IMR-90 (cell line): ENCODE measurements around the gene ZFYVE21. TPM values are rescaled to one million over a fixed set of nuclear protein-coding genes. Genes with fewer than 3 reads are reported as not detected.

Source experiments
- ATAC-seq: fragments of 200-7000 bp; cut with Tn5 transposase; 2 replicates; pipeline ENCODE4 v1.9.1; 2020; ENCODE audit warnings: low read depth, mild to moderate bottlenecking, moderate library complexity
- BruUV-seq: library from RNA; stranded (reverse); fragments of 400-500 nt; replicated peaks from 2 replicates; lab custom pipeline; 2021; lab: Mats Ljungman, UMichigan
- CTCF ChIA-PET: fragments of 300-600 bp; formaldehyde crosslinking; extraction: SDS; loops from one replicate; lab custom pipeline; 2021; ENCODE audit warnings: antibody characterized with exemption; lab: Yijun Ruan, JAX
- POLR2A ChIA-PET: fragments of 300-600 bp; sonication (Branson Sonifier 250); formaldehyde crosslinking; loops from one replicate; lab custom pipeline; 2022; ENCODE audit warnings: antibody characterized with exemption; ENCODE audit not compliant: unreplicated experiment; lab: Charles Lee
- DNase-seq: peaks from one replicate; pipeline ENCODE4 v3.0.0; 2013
- H2AFZ ChIP-seq: replicated peaks from 2 replicates; pipeline ENCODE3; 2013; ENCODE audit warnings: low read length, mild to moderate bottlenecking; ENCODE audit not compliant: poor library complexity
- H2AK5ac ChIP-seq: 2 replicates; pipeline ENCODE4 v1.6.1; 2013; ENCODE audit warnings: low read depth, low read length, inconsistent platforms
- H2AK9ac ChIP-seq: replicated peaks from 2 replicates; pipeline ENCODE3; 2013; ENCODE audit warnings: mild to moderate bottlenecking, low read depth, low read length, moderate library complexity; ENCODE audit not compliant: poor library complexity
- H2BK120ac ChIP-seq: 2 replicates; pipeline ENCODE4 v1.6.1; 2013; ENCODE audit warnings: low read depth, low read length, inconsistent platforms
- H2BK15ac ChIP-seq: 3 replicates; pipeline ENCODE4 v1.6.1; 2013; ENCODE audit warnings: low read depth, low read length, inconsistent platforms
- H2BK20ac ChIP-seq: 2 replicates; pipeline ENCODE4 v1.6.1; 2013; ENCODE audit warnings: low read depth, mild to moderate bottlenecking, inconsistent platforms, low read length, moderate library complexity
- H2BK5ac ChIP-seq: 2 replicates; pipeline ENCODE4 v1.6.1; 2013; ENCODE audit warnings: mild to moderate bottlenecking, low read depth, low read length, inconsistent platforms; ENCODE audit not compliant: poor library complexity, severe bottlenecking
- H3K14ac ChIP-seq: replicated peaks from 2 replicates; pipeline ENCODE4 v1.6.1; 2013; ENCODE audit warnings: low read depth, low read length, inconsistent platforms
- H3K18ac ChIP-seq: 2 replicates; pipeline ENCODE4 v1.6.1; 2013; ENCODE audit warnings: low read depth, low read length, control low read depth
- H3K23ac ChIP-seq: 2 replicates; pipeline ENCODE4 v1.6.1; 2013; ENCODE audit warnings: low read depth, low read length, inconsistent platforms
- H3K27ac ChIP-seq: 2 replicates; pipeline ENCODE4 v1.5.1; 2013; ENCODE audit warnings: mild to moderate bottlenecking, control low read depth, low read length; ENCODE audit not compliant: insufficient read depth
- H3K27me3 ChIP-seq: 2 replicates; pipeline ENCODE4 v1.6.1; 2013; ENCODE audit warnings: low read length; ENCODE audit not compliant: control insufficient read depth, insufficient read depth
- H3K36me3 ChIP-seq: 2 replicates; pipeline ENCODE4 v1.6.1; 2013; ENCODE audit warnings: low read length, mixed read lengths; ENCODE audit not compliant: control insufficient read depth, insufficient read depth
- H3K4ac ChIP-seq: 2 replicates; pipeline ENCODE4 v1.6.1; 2013; ENCODE audit warnings: low read depth, low read length, inconsistent platforms
- H3K4me1 ChIP-seq: 2 replicates; pipeline ENCODE4 v1.6.1; 2013; ENCODE audit warnings: low read length, mixed read lengths; ENCODE audit not compliant: control insufficient read depth, insufficient read depth
- H3K4me2 ChIP-seq: 2 replicates; pipeline ENCODE4 v1.6.1; 2013; ENCODE audit warnings: low read depth, mild to moderate bottlenecking, control low read depth, low read length, moderate library complexity
- H3K4me3 ChIP-seq: 2 replicates; pipeline ENCODE4 v1.5.1; 2013; ENCODE audit warnings: low read depth, mild to moderate bottlenecking, control low read depth, low read length, moderate library complexity; ENCODE audit not compliant: insufficient read depth
- H3K56ac ChIP-seq: 2 replicates; pipeline ENCODE4 v1.6.1; 2013; ENCODE audit warnings: low read length, inconsistent platforms; ENCODE audit not compliant: insufficient read depth; ENCODE audit errors: extremely low read depth
- H3K79me1 ChIP-seq, 2 experiments: 2 replicates each; pipeline ENCODE4 v1.6.1; 2013; ENCODE audit warnings: low read length in 2 of 2, inconsistent platforms in 1 of 2, low read depth in 1 of 2
- H3K9ac ChIP-seq: 2 replicates; pipeline ENCODE4 v1.6.1; 2013; ENCODE audit warnings: low read depth, low read length, control low read depth
- H3K9me1 ChIP-seq: 2 replicates; pipeline ENCODE4 v1.6.1; 2013; ENCODE audit warnings: low read length, inconsistent platforms; ENCODE audit not compliant: insufficient read depth
- H3K9me3 ChIP-seq: 2 replicates; pipeline ENCODE4 v1.6.1; 2013; ENCODE audit warnings: low read length; ENCODE audit not compliant: control insufficient read depth, insufficient read depth
- H4K20me1 ChIP-seq: 2 replicates; pipeline ENCODE4 v1.6.1; 2013; ENCODE audit warnings: low read length, inconsistent platforms; ENCODE audit not compliant: insufficient read depth
- H4K5ac ChIP-seq: 2 replicates; pipeline ENCODE4 v1.6.1; 2013; ENCODE audit warnings: mild to moderate bottlenecking, low read depth, low read length, control low read depth
- H4K8ac ChIP-seq, 2 experiments: 2 replicates each; pipeline ENCODE4 v1.6.1; 2013; ENCODE audit warnings: low read depth in 2 of 2, low read length in 2 of 2, control low read depth in 1 of 2, inconsistent platforms in 1 of 2
- H4K91ac ChIP-seq: 2 replicates; pipeline ENCODE4 v1.6.1; 2013; ENCODE audit warnings: low read depth, low read length, inconsistent platforms; ENCODE audit not compliant: insufficient read depth
- BHLHE40 ChIP-seq: fragments of 150-350 bp; IDR thresholded peaks from 2 replicates; pipeline ENCODE4 v1.6.1; 2016; ENCODE audit warnings: mild to moderate bottlenecking, low read depth, low read length
- CEBPB ChIP-seq: IDR thresholded peaks from 2 replicates; pipeline ENCODE4 v1.6.1; 2012; ENCODE audit warnings: low read depth, low read length, improper control_type of control experiment
- CHD1 ChIP-seq: IDR thresholded peaks from 2 replicates; pipeline ENCODE4 v1.6.1; 2012; ENCODE audit warnings: low read depth, low read length, improper control_type of control experiment
- CTCF ChIP-seq: conservative IDR thresholded peaks from 2 replicates; pipeline ENCODE4 v1.5.1; 2012; ENCODE audit warnings: mild to moderate bottlenecking, low read depth, low read length, improper control_type of control experiment
- ELK1 ChIP-seq: fragments of 150-350 bp; IDR thresholded peaks from 2 replicates; pipeline ENCODE4 v1.6.1; 2016; ENCODE audit warnings: low read depth, mild to moderate bottlenecking, low read length, moderate library complexity, borderline replicate concordance
- FOS ChIP-seq: fragments of 150-350 bp; IDR thresholded peaks from 2 replicates; pipeline ENCODE4 v1.6.1; 2016; ENCODE audit warnings: low read depth, low read length
- MAFK ChIP-seq: IDR thresholded peaks from 2 replicates; pipeline ENCODE4 v1.6.1; 2012; ENCODE audit warnings: low read depth, low read length, improper control_type of control experiment
- MAZ ChIP-seq: IDR thresholded peaks from 2 replicates; pipeline ENCODE4 v1.6.1; 2012; ENCODE audit warnings: low read depth, mild to moderate bottlenecking, low read length, improper control_type of control experiment, moderate library complexity, borderline replicate concordance
- MXI1 ChIP-seq: IDR thresholded peaks from 2 replicates; pipeline ENCODE4 v1.6.1; 2012; ENCODE audit warnings: low read depth, mild to moderate bottlenecking, low read length, moderate library complexity, borderline replicate concordance
- NFE2L2 ChIP-seq: fragments of 150-350 bp; IDR thresholded peaks from 2 replicates; pipeline ENCODE4 v1.6.1; 2016; ENCODE audit warnings: low read depth, mild to moderate bottlenecking, low read length
- POLR2A ChIP-seq: IDR thresholded peaks from 2 replicates; pipeline ENCODE4 v1.6.1; 2012; ENCODE audit warnings: mild to moderate bottlenecking, low read depth, low read length
- RAD21 ChIP-seq: IDR thresholded peaks from 2 replicates; pipeline ENCODE4 v1.6.1; 2012; ENCODE audit warnings: low read length, improper control_type of control experiment
- RCOR1 ChIP-seq: IDR thresholded peaks from 2 replicates; pipeline ENCODE4 v1.6.1; 2012; ENCODE audit warnings: mild to moderate bottlenecking, low read length, improper control_type of control experiment; ENCODE audit not compliant: insufficient replicate concordance
- RFX5 ChIP-seq: IDR thresholded peaks from 2 replicates; pipeline ENCODE4 v1.8.0; 2012; ENCODE audit warnings: low read depth, mild to moderate bottlenecking, low read length, moderate library complexity
- SMC3 ChIP-seq: fragments of 150-350 bp; IDR thresholded peaks from 2 replicates; pipeline ENCODE4 v1.6.1; 2016; ENCODE audit warnings: low read depth, mild to moderate bottlenecking, antibody characterized with exemption, low read length, moderate library complexity
- USF2 ChIP-seq: fragments of 150-350 bp; IDR thresholded peaks from 2 replicates; pipeline ENCODE4 v1.6.1; 2017; ENCODE audit warnings: mild to moderate bottlenecking, antibody characterized with exemption, low read length, low read depth
- WGBS, 2 experiments: methylation state at CpG; one replicate each; pipeline versions ENCODE4 v1.1.5 to v1.1.7; 2013; ENCODE audit warnings: missing lambda C conversion rate in 2 of 2; ENCODE audit not compliant: insufficient read length in 1 of 2; ENCODE audit errors: extremely low coverage in 2 of 2; 5-methylcytosine and 5-hydroxymethylcytosine counted together
- dilution Hi-C: fragments of 300-500 bp; cut with HindIII; formaldehyde crosslinking; loops from one replicate; pipeline ENCODE4 v1.14.3; 2018; ENCODE audit warnings: low sequenced_read_pairs; ENCODE audit not compliant: unreplicated experiment
- in situ Hi-C: fragments of 300-500 bp; cut with MboI; formaldehyde crosslinking; loops from 3 replicates; pipeline ENCODE4 v1.14.3; 2019; ENCODE audit warnings: low sequenced_read_pairs, inconsistent platforms, mixed read lengths
- intact Hi-C: fragments of 100-400 bp; cut with micrococcal nuclease; formaldehyde crosslinking; loops from 2 replicates; pipeline ENCODE4 v1.10.0; 2022
- polyA plus RNA-seq, 3 experiments: library from polyadenylated mRNA; depleted of rRNA; stranded (reverse); fragments of >200 nt; gene quantifications; 2 replicates each; pipeline ENCODE4 v1.2.3, GENCODE V29; 2012; ENCODE audit warnings: low replicate concordance in 1 of 3
- total RNA-seq: library from RNA; depleted of rRNA; stranded (reverse); fragments of >200 nt; gene quantifications from 2 replicates; pipeline ENCODE4 v1.2.3, GENCODE V29; 2012

ZFYVE21 gene
- total and polyA plus RNA-seq, 2 of the 4 experiments (the other 2 are of a cell fraction), result 41.2 to 89.2 TPM

- DNase-seq (no peak), ATAC-seq (no peak)
- Histone ChIP-seq H3K4me2 (no peak overlapping the region), H2AFZ (no peak overlapping the region), H3K4ac (no peak overlapping the region), H2BK120ac (no peak overlapping the region), H2AK9ac (no peak overlapping the region), H2BK15ac (no peak overlapping the region), H3K14ac (no peak overlapping the region), H3K36me3 (peaks cover 31% of the 10 kb centered on the region), H3K9me3 (no peaks in the 10 kb centered on the region), H3K27ac (no peak overlapping the region), H3K18ac (no peak overlapping the region), H4K8ac (no peak overlapping the region), H3K56ac (no peak overlapping the region), H3K4me3 (no peak overlapping the region), H2BK5ac (no peak overlapping the region), H2AK5ac (no peak overlapping the region), H3K9ac (no peak overlapping the region), H4K5ac (no peak overlapping the region), H3K4me1 (no peaks in the 10 kb centered on the region), H4K20me1 (peaks cover 15% of the 10 kb centered on the region), H3K23ac (no peak overlapping the region), H3K27me3 (no peaks in the 10 kb centered on the region), H3K79me1 (peaks cover 14 to 68% of the 10 kb centered on the region in 2 experiments; a peak in 3 of 4 replicates), H2BK20ac (no peak overlapping the region), H4K91ac (no peak overlapping the region), H3K9me1 (peaks cover 4% of the 10 kb centered on the region; the same call in 1 of the 2 replicates)
- CTCF ChIA-PET, result no interaction called here
- intact Hi-C loops (no loop called here), dilution Hi-C loops (no loop called here), in situ Hi-C loops (no loop called here)
- no peak for TF ChIP-seq FOS
- no peak for TF ChIP-seq POLR2A
- no peak for TF ChIP-seq MAFK
- TF ChIP-seq CEBPB, result no peak
- TF ChIP-seq ELK1, result no peak
- no peak for TF ChIP-seq SMC3
- no peak for TF ChIP-seq CHD1
- no peak for TF ChIP-seq RAD21
- no peak for TF ChIP-seq BHLHE40
- no peak for TF ChIP-seq MAZ
- no peak for TF ChIP-seq NFE2L2
- no peak for TF ChIP-seq CTCF
- TF ChIP-seq RCOR1, result no peak
- no peak for TF ChIP-seq USF2
- TF ChIP-seq RFX5, result no peak
- TF ChIP-seq MXI1, result no peak
- BruUV-seq, result no TSS peak
- 96% methylated on average over 5 of the region's 15 CpGs; no CpG with 5 or more reads in 1 of the 2 experiments for WGBS, 2 experiments
- POLR2A ChIA-PET, result interaction anchor here (0.6 kb wide), 1 partner anchor 191 kb away, joined by 3 read pairs; no protein-coding TSS in a partner anchor
Measured at GRCh38 chr14:103709814-103710213, 5.8 kb upstream of the ZFYVE21 start.
